PC-9 (cell line): ENCODE results near the gene TRPC4AP. TPM values are rescaled to one million over a fixed set of nuclear protein-coding genes. Genes with fewer than 3 reads are reported as not detected.

Experiments
- BruUV-seq: library from RNA; stranded (reverse); fragments of 400-500 nt; replicated peaks from 2 replicates; lab custom pipeline; 2021; lab: Mats Ljungman, UMichigan
- CTCF ChIA-PET: fragments of 300-600 bp; sonication (Branson Sonifier 250); formaldehyde crosslinking; loops from one replicate; lab custom pipeline; 2022; ENCODE audit warnings: antibody characterized with exemption; lab: Charles Lee
- POLR2A ChIA-PET: fragments of 300-600 bp; sonication (Branson Sonifier 250); formaldehyde crosslinking; loops from one replicate; lab custom pipeline; 2022; ENCODE audit warnings: antibody characterized with exemption; ENCODE audit not compliant: unreplicated experiment; lab: Charles Lee
- DNase-seq, 2 experiments: peaks; one replicate each; pipeline versions ENCODE4 v3.0.0 to v3.0.0-alpha.2; 2015 to 2022; ENCODE audit warnings: mixed read lengths in 1 of 2
- H2AFZ ChIP-seq: fragments of 200-600 bp; sonication (generic); 2 replicates; pipeline ENCODE4 v1.8.1; 2017; ENCODE audit warnings: antibody characterized with exemption
- H3F3A ChIP-seq: fragments of 200-600 bp; sonication (generic); 2 replicates; pipeline ENCODE4 v1.8.1; 2017; ENCODE audit warnings: antibody characterized with exemption, mild to moderate bottlenecking, low read depth; ENCODE audit not compliant: insufficient read depth
- H3K27ac ChIP-seq: fragments of 200-600 bp; sonication (generic); 2 replicates; pipeline ENCODE4 v1.6.1; 2016; ENCODE audit warnings: mixed run types
- H3K27me3 ChIP-seq: fragments of 200-600 bp; sonication (generic); 2 replicates; pipeline ENCODE4 v1.6.1; 2016; ENCODE audit warnings: low read depth, mixed run types; ENCODE audit not compliant: insufficient read depth
- H3K36me3 ChIP-seq: fragments of 200-600 bp; sonication (generic); 2 replicates; pipeline ENCODE4 v1.6.1; 2016; ENCODE audit warnings: low read depth, mixed run types
- H3K4me1 ChIP-seq: fragments of 200-600 bp; sonication (generic); replicated peaks from 2 replicates; pipeline ENCODE4 v1.6.1; 2016; ENCODE audit warnings: mixed run types; ENCODE audit not compliant: insufficient read depth
- H3K4me2 ChIP-seq: fragments of 200-600 bp; sonication (generic); 2 replicates; pipeline ENCODE4 v1.6.1; 2017; ENCODE audit warnings: mixed run types
- H3K4me3 ChIP-seq: fragments of 200-600 bp; sonication (generic); 2 replicates; pipeline ENCODE4 v1.6.1; 2016; ENCODE audit warnings: mixed run types
- H3K79me2 ChIP-seq: fragments of 200-600 bp; sonication (generic); 2 replicates; pipeline ENCODE4 v1.6.1; 2017; ENCODE audit warnings: low read depth, mixed run types
- H3K9me2 ChIP-seq: fragments of 200-600 bp; sonication (generic); 2 replicates; pipeline ENCODE4 v1.8.1; 2017; ENCODE audit warnings: mild to moderate bottlenecking; ENCODE audit not compliant: insufficient read depth
- H3K9me3 ChIP-seq: fragments of 200-600 bp; sonication (generic); 2 replicates; pipeline ENCODE4 v1.8.1; 2016; ENCODE audit warnings: low read depth; ENCODE audit not compliant: insufficient read depth
- H4K20me1 ChIP-seq: fragments of 200-600 bp; sonication (generic); 2 replicates; pipeline ENCODE4 v1.8.1; 2017; ENCODE audit not compliant: insufficient read depth
- EZH2 ChIP-seq: fragments of 200-600 bp; sonication (generic); IDR thresholded peaks from 2 replicates; pipeline ENCODE4 v1.8.0; 2017; ENCODE audit warnings: antibody characterized with exemption, low read depth
- intact Hi-C: fragments of 100-400 bp; cut with micrococcal nuclease; formaldehyde crosslinking; loops from one replicate; pipeline ENCODE4 v1.10.0; 2022; ENCODE audit not compliant: unreplicated experiment
- total RNA-seq: library from RNA; stranded (reverse); gene quantifications from 2 replicates; pipeline ENCODE4 v1.2.3, GENCODE V29; 2021
- TF ChIP-seq, protein P1 (sequence below): fragments of 200-600 bp; sonication (generic); conservative IDR thresholded peaks from 2 replicates; pipeline ENCODE4 v1.6.1; 2017; ENCODE audit warnings: mixed run types, antibody characterized with exemption, mild to moderate bottlenecking, moderate library complexity

TRPC4AP gene
- total RNA-seq, 1 experiment from 2014 or later, result 51.0 TPM

DNA sequence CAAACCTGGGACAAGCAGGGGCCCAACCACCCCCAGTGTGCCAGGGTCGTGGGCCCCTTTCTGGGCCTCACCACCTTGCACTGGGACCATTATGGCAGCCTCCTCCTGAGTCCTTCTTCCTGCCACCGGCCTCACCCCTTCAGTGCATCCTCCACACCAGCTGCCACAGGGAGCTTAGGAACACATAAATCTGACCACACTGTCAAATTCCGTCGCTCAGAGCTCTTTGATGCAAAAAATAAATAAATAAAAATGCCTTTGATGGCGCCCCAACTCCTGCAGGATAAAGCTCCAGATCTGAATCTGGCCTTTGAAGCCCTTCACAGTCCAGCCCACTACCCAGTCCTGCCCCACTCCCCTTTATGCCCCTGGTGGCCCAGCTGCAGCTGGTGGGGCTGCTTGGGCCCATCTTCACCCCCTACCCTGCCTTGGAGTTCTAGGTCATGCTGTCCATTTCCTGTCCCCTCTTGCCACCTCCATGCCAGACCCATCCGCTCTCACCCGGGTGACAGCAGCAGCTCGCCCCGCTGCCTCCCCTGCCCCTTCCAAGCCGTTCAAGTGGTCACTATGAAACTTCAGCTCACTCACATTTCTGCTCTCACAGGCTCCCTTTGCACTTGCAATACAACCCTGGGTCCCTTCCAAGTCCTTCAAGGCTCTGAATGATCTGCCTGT lies 120.9 kb downstream of the TRPC4AP start:
- Histone ChIP-seq H3K4me3 (no peak overlapping the region), H3K4me2 (no peak overlapping the region), H4K20me1 (no peaks in the 10 kb centered on the region), H3K9me3 (no peaks in the 10 kb centered on the region), H3F3A (no peaks in the 10 kb centered on the region; the same call in 1 of the 2 replicates), H2AFZ (no peak overlapping the region), H3K36me3 (no peaks in the 10 kb centered on the region), H3K9me2 (no peaks in the 10 kb centered on the region), H3K79me2 (no peaks in the 10 kb centered on the region), H3K27me3 (no peaks in the 10 kb centered on the region), H3K4me1 (no peaks in the 10 kb centered on the region), H3K27ac (no peak overlapping the region)
- no peak for DNase-seq
- no TSS peak for BruUV-seq
- POLR2A ChIA-PET, result interaction anchor here (0.6 kb wide), 1 partner anchor 341 kb away, joined by 3 read pairs; no protein-coding TSS in a partner anchor
- no peak for TF ChIP-seq EZH2
- TF ChIP-seq, protein P1, sequence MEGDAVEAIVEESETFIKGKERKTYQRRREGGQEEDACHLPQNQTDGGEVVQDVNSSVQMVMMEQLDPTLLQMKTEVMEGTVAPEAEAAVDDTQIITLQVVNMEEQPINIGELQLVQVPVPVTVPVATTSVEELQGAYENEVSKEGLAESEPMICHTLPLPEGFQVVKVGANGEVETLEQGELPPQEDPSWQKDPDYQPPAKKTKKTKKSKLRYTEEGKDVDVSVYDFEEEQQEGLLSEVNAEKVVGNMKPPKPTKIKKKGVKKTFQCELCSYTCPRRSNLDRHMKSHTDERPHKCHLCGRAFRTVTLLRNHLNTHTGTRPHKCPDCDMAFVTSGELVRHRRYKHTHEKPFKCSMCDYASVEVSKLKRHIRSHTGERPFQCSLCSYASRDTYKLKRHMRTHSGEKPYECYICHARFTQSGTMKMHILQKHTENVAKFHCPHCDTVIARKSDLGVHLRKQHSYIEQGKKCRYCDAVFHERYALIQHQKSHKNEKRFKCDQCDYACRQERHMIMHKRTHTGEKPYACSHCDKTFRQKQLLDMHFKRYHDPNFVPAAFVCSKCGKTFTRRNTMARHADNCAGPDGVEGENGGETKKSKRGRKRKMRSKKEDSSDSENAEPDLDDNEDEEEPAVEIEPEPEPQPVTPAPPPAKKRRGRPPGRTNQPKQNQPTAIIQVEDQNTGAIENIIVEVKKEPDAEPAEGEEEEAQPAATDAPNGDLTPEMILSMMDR, result no peak
- intact Hi-C loops, result no loop called here
- CTCF ChIA-PET, result interaction anchor here (0.6 kb wide), 1 partner anchor 20 kb away, joined by 6 read pairs; no protein-coding TSS in a partner anchor

DNA sequence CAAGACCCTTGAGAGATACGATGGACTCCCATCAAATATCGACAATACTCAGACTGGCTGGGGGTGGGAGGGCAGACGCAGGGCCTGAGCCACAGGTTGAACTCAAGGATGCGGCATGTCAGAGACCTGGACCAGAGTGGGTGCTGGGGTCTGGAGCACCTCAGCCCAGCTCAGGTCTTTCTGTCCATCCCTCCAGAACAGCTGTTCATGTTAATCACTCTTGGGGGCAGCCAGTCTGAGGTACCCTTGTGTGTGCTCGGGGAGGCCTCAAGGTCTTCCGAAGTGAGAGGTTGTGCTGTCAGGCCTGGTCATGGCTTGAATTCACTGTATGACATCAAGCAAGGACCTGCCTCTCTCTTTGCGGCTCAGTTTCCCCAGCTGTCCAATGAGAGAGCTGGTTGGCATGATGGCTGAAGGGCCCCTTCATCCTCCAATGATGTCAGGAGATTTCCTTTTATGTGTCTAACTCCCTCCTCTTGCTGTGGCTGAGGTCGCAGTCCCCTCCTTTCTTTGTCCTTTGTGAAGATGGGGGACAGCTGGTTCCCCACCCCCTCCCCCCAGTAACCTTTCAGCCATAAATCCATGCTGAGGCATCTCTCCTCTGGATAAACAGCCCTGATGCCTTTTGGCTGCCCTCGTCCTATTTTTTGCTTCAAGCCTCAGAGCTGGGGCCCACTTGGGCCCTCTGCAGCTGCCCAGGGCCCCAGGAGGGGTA lies 121.6 kb downstream of the TRPC4AP start:
- no TSS peak for BruUV-seq
- Histone ChIP-seq H3K9me2 (no peaks in the 10 kb centered on the region), H3K79me2 (no peaks in the 10 kb centered on the region), H3K4me1 (no peaks in the 10 kb centered on the region), H2AFZ (no peak overlapping the region), H3K4me2 (no peak overlapping the region), H3K9me3 (no peaks in the 10 kb centered on the region), H3K27ac (no peak overlapping the region), H3K4me3 (no peak overlapping the region), H4K20me1 (no peaks in the 10 kb centered on the region), H3K27me3 (no peaks in the 10 kb centered on the region), H3F3A (no peaks in the 10 kb centered on the region; the same call in 1 of the 2 replicates), H3K36me3 (no peaks in the 10 kb centered on the region)
- intact Hi-C loops, result no loop called here
- CTCF ChIA-PET, result no interaction called here
- no peak for DNase-seq
- POLR2A ChIA-PET, result no interaction called here
- TF ChIP-seq, protein P1, result no peak
- TF ChIP-seq EZH2, result no peak

DNA sequence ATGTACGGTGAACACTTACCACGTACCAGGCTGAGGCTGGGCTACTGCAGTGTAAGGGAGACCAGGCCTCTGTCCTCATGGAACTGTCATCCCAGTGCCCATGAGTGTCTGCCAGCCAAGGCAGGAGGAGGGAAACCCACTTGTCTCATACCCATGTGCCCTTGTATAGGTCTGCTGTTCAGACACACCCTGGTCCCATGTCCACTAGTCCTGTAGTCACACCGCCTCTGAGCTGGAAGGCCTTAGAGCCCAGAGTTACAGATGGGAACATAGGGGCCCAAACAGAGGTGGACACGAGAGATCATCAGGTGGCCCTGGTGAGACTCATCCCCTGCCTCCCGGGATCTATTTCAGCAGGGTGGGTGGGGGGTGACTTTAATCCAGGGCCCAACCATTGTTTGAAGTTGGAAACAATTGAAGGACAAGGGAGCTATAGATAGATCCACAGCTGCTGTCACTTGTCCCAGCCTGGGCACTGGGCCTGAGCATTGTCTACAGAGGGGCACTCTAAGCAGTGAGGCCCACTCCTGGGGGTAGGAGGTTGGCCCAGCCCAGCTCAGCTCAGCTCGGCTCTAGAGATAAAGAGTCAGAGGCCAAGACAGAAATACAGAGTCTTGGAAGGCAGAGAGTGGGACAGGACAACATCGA lies 122.3 kb downstream of the TRPC4AP start:
- no peaks in the 10 kb centered on the region for H3K9me3 ChIP-seq
- no peaks in the 10 kb centered on the region for H3K4me1 ChIP-seq
- H3K4me3 ChIP-seq, result no peak overlapping the region
- BruUV-seq, result no TSS peak
- intact Hi-C loops, result no loop called here
- no peaks in the 10 kb centered on the region for H3K79me2 ChIP-seq
- DNase-seq, result no peak
- H3K9me2 ChIP-seq, result no peaks in the 10 kb centered on the region
- TF ChIP-seq, protein P1, result no peak
- TF ChIP-seq EZH2, result no peak
- H4K20me1 ChIP-seq, result no peaks in the 10 kb centered on the region
- H2AFZ ChIP-seq, result no peak overlapping the region
- no peaks in the 10 kb centered on the region for H3K36me3 ChIP-seq
- H3F3A ChIP-seq, result no peaks in the 10 kb centered on the region
- no peak overlapping the region for H3K27ac ChIP-seq
- no peak overlapping the region for H3K4me2 ChIP-seq
- POLR2A ChIA-PET, result no interaction called here
- H3K27me3 ChIP-seq, result no peaks in the 10 kb centered on the region
- CTCF ChIA-PET, result no interaction called here
